C1 segment of cervical spinal cord (tissue), 14 donors: ENCODE measurements around the gene ROS1.

ENCODE experiments used
- DNase-seq, 14 donors: peaks; one replicate each; lab custom pipeline; 2025; lab: John Stamatoyannopoulos, UW

ROS1 gene

GRCh38 chr6:117311726-117312125, 114.0 kb downstream of the ROS1 start:
- no peak for DNase-seq

DNA sequence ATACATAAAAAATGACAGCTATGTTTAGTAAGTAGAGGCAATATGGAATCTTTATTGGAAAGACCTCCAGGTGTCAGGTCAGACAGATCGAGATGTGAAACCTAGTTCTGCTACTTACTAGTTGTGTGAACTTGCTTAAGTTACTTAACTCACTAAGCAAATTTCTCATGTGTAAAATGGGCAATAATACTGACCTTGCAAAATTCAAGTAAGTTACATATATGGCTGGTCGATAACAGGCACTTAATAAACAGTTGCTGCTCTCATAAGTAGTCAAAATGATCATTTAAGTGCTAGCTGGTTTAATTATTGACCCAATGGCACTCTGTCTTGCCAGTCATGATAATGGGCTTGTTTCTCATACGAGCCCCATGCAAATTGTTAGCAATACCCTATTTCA, 114.4 kb downstream of the ROS1 start:
- DNase-seq: no peak

DNA sequence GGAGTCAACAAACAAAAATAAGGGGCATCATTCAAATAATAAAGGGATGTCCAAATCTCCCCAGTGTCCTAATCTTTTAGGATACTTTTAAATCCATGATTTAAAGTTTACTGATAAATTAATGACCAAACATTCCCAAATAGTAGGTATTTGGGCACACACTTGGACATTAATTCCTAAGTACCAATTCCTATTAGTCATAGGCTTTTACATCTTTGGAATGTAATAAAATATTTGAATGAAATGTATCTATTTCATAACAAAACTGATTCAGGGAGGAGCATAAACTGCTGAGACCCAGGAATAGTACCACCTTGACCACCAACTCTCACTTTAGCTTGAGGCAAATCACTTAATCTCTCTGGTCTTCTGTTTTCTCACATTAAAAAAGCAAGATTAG, 116.1 kb downstream of the ROS1 start:
- no peak for DNase-seq

DNA sequence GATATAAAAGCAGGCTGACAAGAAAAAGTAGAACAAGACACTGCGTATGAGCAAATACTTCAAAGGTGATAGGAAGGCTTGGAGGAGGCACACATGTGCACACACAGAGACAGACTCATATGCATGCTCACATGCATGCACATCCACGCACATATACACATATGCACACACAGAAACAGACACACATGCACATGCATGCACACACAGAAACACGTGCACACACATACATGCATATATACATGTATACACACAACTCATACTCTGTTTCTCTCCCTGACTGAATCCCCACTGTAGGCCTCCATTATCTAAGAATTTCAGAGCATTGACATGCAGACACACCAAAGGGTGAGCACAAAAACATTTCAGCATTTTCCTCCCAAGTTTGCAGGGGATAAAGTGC, 116.7 kb downstream of the ROS1 start:
- DNase-seq: no peak

GRCh38 chr6:117307655-117308054, 118.1 kb downstream of the ROS1 start:
- DNase-seq: no peak

GRCh38 chr6:117306227-117306790, 119.4 kb downstream of the ROS1 start:
- DNase-seq: no peak

- DNase-seq: no peak
These were observed 121.3 kb downstream of the ROS1 start for GRCh38 chr6:117304446-117304845.

DNA sequence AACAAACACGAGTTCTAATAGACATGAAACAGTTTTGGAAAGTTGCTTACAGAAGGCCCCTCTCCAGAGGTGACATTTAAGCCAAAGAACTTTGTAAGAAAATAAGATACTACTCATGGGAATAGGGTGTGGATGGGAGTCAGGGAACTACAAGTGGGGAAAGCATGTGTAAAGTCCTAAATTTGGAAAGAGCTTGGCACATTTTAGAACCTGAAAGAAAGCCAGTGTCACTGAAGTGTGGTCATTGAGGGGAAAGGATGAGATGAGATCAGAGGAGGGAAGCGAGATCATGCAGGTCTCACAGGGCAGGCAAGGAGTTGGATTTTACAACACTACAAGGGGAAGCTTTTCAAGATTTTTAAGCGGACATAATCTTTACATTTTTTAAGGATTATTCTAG, 122.4 kb downstream of the ROS1 start:
- no peak for DNase-seq

DNA sequence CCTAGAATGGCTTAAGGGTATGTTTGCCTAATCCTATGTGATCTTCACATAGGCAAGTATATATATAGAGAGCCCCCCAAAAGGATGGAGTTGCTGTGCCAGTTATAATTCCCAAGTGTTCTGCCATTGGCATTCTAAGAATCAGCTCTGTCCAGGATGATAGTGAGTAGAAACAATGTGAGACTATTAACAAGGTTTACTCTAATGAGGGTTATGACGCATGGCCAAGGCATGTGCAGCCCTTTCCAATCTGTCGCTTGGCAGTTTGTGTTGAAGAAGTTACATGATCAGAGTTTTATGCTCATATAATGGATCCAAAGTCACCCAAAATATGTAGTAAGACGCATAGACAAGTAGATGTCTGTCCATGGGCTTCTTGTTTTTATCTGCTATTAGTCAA, 126.8 kb downstream of the ROS1 start:
- DNase-seq: no peak

DNA sequence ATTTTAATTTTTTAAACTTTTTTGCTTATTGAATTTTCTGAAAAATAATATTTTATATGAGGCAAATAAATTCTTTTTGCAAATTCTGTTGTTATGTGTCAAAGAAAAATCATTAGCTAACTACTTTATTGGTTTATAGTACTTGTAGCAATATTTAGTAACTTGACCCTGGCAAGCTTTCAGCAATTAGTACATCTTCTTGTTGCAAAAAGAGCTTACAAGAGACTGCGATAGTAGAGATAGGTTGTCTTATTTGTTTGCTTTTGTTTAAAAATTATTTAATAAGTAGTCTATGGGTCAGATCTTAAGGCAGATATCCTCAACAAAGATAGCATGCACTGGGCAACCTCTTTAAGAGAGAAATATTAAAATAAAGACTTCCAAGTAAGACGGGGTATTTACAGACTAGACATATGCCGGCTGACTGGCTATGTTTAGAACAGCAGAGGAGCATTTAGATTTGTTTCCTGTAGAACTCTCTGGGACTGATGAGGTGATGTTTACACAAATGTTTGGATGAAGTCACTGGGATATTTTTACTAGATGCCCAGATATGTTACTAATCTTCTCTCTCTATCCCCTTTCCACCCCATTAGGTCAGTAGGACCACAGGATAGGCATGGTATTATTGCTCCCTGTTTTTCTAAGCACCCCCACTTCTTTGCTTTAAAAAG, 135.4 kb downstream of the ROS1 start:
- no peak for DNase-seq

DNA sequence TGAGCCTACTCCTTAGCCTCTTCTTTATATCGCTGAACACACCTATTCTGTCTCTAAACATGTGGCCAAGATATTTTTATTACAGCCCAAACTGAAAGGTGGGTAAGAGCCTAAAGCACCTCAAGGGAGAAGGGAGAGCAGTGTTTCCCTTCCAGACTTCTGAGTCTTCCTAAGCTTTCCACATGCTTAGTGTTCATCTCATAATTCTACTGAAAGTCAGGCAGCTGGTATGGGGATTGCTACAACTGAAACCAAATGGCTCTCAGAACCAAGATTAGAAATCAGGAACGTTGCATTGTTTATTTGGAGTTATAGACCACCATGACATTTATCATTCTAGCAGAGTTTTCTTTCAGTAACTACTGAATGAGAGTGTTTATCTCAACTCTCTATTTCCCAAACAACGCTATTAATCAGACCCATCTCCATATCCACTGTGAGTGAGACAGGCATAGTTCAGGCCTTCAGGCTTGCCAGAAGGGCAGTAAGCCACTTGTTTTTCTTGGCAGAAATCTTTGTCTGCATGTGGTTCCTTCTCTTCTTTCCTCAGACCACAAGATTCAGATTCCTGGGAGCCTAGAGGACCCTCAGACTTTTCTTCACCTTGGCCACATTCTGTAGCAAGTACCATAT, 137.5 kb downstream of the ROS1 start:
- no peak for DNase-seq

- DNase-seq: no peak
These were observed 144.8 kb downstream of the ROS1 start for GRCh38 chr6:117280922-117281321.

DNA sequence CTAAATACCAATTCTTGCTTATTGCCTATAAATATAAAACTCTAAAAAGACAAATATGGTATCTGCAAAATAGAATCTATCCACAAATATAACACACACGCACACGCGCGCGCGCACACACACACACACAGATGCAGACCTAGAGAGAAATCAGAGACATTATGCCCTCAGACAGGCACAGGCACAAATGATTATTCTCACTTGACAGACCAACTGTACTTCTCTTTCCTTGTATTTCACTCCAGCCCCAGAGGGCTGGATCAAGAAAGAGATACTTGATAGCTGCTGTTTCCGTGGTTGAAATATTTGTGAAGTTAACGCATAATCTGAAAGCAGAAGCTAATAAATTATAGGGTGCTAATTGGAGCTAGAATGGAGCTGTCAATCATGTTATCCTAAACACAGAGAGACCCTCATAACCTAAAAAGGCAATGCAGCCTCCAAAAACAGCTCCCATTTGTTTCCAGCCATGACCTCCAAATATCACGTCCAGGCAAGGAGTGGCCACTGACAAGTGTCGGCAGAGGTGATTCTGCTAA, 148.9 kb downstream of the ROS1 start:
- no peak for DNase-seq

- no peak for DNase-seq
These were observed 150.0 kb downstream of the ROS1 start for GRCh38 chr6:117275711-117276110.

DNA sequence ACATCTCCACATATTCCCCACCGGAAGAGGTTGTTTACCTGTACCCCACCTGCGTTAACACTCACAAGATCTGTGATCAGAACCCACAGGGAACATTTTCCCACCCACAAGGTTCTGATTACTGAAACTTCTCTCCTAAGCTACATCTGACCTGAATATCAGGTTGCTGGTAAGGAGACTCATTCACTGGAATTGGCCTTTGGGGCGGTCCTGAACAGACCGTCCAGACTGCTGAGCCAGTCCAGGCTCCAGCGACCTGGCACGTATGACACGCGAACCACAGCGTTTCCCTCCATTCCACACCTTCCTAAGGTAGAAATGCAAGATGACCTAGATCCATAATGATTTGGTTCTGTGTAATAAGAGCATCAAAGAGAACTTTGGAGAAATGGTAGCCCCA, 150.5 kb downstream of the ROS1 start:
- DNase-seq: no peak

DNA sequence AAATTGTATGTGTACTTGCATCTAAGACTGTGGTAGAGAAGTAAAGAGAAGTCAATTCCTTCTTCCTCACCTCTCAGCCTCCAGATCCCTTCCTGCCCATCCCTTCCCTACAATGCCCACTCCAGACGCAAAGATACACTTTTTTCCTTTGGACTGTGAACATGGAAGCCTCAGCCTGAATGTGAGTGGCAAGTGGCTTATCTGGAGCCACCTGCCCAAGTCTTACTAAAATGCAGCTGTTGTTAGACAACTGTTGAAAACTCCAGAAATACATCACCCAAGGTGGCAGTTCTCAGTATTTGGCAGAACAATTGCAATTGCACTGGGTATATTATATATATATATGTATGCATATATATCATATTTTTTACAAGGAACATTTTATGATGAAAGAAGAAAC, 152.9 kb downstream of the ROS1 start:
- DNase-seq: no peak

DNA sequence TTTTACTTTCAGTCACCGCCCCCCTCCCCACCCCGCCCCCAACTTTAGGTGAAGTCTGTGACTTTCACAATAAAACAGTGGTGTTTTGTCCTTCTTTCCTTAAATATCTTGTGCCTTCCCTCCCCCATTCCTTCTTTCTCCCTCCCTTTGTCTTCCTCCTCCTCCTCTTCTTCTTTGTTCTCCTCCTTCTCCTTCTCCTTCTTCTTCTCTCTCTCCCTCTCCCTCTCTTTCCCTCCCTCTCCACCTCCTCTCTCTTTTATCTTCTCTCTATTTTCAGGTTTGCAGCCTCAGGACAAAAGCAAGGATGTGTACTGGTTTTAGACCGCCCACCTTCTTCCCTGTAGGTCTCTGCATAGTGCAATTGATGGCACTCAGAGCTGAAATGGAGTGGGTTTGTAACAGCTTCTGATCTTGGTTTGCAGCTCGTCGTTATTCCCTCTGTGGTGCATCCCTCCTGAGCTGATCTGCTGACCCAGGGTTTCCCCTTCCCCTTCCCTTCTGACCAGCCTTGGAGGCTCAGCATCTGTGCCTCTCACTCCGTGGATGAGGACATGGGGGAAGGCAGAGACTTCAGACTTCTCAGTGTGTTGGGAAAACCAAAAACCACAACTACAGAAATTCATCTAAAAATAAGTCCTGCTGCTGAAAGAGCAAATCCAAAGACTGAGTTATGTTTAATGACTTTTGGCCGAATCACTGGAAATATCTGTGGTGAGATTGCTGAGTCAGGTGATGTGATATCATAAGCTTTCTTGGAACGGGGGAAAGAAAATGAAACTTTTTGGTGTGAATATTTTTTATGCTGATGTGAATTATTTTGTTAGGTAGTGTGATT, 153.5 kb downstream of the ROS1 start:
- no peak for DNase-seq

DNA sequence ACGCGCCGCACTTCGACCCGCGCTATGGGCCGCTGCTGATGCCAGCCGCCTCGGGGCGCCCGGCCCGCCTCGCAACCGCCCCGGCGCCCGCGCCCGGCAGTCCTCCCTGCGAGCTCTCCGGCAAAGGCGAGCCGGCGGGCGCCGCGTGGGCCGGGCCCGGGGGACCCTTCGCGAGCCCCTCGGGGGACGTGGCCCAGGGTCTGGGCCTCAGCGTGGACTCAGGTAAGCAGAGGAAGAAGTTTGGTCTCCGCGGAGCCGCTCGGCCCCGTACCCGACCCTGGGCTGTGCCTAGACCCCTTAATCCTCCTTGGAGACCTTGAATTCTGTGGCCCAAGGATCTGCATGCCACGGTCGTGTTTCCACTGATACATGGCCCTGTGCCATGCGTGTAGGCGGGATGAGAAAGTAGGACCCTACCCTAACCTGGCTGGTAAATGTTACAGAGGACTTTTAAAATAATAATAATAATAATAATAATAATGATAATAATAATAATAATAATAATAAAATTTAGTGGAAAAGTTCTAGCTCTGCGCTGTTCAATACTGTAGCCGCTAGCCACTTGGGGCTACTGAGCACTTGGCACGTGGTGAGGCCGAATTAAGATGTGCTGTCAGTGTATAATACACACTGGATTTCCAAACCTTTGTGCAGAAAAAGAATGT, 154.8 kb downstream of the ROS1 start:
- no peak for DNase-seq

- DNase-seq: no peak
These were observed 155.5 kb downstream of the ROS1 start for GRCh38 chr6:117270055-117270842.

GRCh38 chr6:117269638-117270054, 156.1 kb downstream of the ROS1 start:
- no peak for DNase-seq

DNA sequence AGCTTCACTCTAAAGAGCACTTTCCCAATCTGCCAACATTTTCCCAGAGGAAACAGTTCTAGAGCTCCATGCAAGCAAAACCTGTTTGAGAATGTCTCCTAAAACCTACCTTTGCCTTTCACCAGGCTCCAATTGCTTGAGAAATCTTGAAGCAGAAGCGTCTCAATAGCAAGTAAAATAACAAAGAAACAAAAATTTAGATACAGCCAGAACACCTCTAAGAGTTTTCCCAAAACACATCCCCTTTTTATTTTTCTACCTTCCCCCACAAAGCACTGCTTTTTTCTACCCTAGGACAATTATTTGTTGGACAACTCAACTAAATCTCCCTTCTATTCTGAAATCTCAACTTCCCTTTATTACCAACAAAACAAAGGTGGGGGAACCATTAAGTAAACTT, 156.8 kb downstream of the ROS1 start:
- no peak for DNase-seq
